ENCODE results near the gene FOSL2.

Gene FOSL2

DNA sequence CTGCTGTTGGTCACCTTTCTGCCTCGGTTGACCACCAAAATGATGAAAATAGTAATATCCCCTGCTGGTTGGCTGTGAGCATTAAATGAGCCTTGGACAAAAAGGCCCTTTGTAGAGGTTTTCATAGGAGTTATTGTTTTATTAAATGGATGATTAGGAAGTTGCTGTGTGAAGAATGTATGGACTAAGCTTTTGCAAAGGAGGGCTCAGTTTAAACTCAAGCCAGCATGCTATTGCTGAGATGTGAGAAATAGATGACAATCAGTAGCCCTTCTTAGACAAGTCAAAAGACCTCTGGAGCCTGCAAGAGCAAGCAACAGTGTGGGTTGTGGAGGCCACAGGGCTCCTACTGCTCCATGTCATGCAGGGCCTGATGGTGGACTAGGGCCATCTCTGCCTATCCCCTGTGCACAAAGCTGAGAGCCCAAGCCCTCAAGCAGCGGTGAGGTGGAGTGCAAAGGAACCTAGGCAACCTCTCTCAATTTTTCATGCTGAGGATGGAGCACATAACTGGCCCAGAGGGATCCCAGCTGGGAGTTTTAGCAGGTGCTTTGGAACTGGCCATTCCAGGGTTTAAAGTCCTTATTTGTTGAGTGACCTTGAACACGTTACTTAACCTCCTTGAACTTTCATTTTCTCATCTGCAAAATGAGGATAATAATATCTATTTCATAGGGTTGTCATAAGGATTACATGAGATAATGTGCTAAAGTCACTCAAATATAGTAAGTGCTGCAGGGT lies 37.1 kb downstream of the FOSL2 start:
- in situ Hi-C loops (cut with MboI; ENCODE audit: low sequenced_read_pairs), result no loop called here

DNA sequence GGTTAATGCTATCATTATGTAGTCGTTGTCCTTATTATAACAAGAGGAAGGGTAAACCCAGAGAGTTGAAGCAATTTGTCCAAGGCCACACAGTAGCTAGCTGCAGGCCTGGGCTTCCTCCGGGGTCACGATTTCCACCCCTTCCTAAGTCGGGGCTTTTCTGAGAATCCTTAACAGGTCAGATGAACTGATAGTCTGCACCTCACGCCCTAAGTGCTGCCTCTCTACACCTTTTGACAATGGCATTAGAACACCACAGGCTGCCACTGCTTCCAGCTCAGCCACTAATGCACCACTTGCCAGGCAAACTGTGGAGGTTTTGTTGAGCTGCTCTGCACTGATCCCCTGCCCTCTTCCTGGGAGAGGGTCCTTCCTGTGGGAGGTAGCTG lies 37.7 kb downstream of the FOSL2 start:
- in situ Hi-C loops (cut with MboI; ENCODE audit: low sequenced_read_pairs), result no loop called here

DNA sequence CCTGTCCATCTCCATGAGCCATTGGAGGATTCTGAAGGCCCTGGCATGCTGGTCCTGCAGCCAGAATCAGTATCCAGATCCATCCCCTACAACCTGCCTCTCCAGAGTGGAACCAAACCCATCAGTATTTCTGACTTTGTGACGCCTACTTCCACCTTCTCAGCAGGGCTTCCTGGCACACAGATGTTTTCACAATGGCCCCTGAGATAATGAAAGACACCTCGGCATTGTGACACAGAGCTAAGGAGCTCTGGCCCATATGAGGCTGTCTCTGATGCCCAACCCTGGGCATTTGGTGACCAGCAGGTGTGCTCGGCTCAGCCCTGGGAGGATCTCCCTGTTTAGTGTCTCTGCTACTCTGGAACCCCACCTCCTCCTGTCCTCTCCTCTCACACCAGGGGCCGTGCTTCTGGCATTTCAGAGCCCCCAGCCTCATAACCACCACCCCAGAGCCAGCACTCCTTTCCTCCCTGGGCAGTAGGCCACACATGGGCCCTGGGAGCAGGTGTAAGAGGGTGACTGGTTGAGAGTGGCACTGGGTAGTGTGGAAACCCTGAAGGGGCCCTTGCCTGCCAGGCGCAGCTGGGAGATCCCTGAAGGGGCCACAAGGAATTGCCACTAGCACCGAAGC lies 38.2 kb downstream of the FOSL2 start:
- in situ Hi-C loops (cut with MboI; ENCODE audit: low sequenced_read_pairs), result no loop called here

DNA sequence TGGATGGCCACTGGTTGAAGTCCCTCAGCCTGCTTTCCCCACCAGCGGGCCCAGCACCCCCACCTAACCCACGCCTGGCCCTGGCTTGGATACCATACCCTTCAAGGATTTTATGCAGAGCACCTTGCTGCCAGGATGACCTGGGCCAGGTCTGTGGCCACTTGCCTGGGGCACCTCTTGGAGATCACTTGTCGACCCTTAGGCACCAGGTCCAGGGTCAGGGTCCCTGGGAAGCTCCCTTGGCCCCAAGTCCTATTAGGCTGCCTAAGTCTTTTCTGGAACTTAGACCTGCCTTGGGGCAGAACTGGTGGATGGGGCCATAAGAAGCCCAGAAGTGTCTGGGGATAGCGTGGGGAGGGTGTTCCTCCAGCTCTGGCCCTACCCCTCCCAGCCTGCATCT lies 39.1 kb downstream of the FOSL2 start:
- in situ Hi-C loops (cut with MboI; ENCODE audit: low sequenced_read_pairs), result no loop called here

DNA sequence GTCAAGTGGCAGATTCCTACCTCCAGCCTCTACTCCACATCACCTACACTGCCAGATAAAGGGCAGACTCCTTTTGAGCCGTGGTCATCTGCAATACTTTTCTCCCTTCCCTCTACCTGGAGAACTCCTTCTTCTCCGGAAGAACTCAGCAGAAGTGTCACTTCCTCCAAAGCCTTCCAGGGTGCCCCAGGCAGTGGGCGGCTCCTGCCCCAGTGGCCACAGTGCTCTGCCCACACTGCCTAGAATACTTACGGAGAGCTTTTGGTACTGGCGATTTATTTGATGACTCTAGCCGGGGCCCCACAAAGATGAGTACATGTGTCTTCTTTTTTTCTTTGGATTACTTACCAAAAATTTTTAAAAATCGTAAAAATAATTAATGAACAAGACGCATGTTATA lies 39.7 kb downstream of the FOSL2 start:
- in situ Hi-C loops (cut with MboI; ENCODE audit: low sequenced_read_pairs), result no loop called here

DNA sequence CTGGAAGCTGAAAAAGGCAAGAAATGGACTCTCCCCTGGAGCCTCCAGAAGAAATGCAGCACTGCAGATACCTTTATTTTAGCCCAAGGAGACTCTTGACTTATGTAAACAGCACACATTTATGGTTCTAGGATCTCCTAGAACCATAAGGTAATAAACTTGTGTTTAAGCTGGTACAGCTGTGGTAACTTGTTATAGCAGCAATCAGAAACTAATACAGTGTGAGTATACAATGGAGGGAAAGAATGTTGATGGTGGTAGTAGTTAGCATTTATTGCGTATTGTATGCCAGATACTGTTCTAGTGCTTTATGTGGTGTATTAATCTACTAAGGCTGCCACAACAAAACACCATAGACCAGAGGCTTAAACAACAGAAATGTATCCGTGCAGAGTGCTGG lies 40.6 kb downstream of the FOSL2 start:
- in situ Hi-C loops (cut with MboI; ENCODE audit: low sequenced_read_pairs), result no loop called here

DNA sequence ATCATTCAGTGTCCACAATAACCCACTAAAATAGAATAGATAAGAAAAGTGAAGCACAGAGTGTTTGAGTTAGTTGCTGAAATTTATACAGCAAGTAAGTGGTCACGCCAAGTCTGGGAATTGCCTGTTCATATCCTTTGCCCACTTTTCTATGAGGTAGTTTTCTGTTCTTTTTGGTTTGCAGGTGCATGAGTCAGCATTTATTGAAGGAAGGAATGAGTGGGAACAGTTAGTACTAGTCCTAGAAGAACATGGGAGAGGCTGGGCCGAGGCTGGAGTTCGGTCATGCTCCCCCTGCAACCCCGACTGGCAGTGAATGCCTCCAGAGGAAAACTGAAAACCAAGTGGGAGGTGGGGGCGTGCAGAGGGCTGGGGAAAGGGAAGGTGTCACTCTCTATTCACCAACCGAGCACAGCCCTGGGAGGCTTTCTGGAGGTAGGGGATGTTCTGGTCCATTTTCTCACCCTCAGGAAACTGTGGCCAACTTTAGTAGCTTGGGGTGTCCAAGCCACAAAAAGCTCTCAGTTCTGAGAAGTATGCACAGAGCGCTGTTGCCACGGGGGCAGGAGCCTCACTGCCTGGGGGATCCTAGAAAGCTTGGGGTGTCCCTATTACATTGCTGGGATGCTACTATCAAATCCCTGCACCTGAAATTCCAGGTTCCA lies 41.4 kb downstream of the FOSL2 start:
- in situ Hi-C loops (cut with MboI; ENCODE audit: low sequenced_read_pairs), result no loop called here

DNA sequence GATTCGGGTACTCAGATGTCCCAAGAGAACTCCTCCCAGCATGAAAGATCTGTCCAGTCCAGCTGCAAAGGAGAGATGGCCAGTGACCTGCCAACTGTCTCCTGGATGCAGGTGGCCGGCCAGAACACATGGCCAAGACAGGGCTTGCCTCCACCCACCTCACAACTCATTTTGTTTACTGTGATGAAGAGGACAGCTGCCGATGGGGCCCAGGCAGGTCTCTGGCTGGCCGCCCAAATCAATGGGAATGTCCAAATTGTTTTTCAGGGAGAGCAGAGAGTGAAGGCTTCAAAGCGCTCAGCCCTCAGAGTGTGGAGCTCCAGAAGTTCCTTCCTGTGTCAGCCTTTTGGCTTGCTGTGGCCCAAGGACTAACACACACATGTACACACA lies 41.9 kb downstream of the FOSL2 start:
- in situ Hi-C loops (cut with MboI; ENCODE audit: low sequenced_read_pairs), result no loop called here

DNA sequence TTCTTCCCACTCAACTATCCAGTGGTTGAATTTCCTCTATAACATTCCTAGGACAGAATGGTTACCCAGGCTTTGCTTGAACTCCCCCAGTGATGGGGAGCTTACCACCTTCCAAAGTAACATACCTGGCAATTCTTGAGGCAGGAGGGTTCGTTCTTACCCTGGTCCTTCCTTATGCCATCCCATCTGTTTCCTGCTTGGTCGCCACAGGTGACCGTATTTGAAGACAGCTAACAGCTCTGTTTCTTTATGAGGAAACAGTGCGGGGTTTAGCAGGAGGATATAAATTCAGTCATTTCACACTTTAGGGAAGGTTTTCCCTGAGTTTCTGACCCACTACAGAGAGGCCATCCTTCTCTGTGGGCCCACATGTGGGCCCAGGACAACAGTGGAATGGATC lies 42.6 kb downstream of the FOSL2 start:
- in situ Hi-C loops (cut with MboI; ENCODE audit: low sequenced_read_pairs), result no loop called here

DNA sequence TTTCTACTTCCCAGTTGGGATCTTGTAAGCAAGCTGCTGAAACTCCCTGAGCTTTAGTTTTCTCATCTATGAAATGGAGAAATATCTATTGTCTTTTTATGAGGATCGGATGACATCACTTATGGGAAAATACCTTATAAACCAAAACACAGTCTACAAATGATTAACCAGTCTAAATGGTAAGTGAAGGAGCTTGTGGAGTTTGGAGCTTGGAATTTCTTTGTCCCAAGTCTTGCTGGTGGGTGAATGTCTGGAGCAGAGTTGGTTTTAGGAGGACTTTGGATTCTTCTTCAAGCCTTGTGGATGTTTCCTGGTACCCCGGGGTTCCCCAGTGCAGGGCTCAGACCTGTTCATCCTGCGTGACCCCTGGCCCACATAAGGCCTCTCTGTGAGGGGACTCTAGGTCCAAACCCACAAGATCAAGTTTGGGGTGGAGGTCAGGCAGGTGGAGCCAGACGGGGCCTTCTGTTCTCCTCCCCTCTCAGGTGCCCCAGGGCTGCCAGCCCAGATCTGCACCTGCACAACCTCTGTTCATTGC lies 43.2 kb downstream of the FOSL2 start:
- in situ Hi-C loops (cut with MboI; ENCODE audit: low sequenced_read_pairs), result no loop called here

DNA sequence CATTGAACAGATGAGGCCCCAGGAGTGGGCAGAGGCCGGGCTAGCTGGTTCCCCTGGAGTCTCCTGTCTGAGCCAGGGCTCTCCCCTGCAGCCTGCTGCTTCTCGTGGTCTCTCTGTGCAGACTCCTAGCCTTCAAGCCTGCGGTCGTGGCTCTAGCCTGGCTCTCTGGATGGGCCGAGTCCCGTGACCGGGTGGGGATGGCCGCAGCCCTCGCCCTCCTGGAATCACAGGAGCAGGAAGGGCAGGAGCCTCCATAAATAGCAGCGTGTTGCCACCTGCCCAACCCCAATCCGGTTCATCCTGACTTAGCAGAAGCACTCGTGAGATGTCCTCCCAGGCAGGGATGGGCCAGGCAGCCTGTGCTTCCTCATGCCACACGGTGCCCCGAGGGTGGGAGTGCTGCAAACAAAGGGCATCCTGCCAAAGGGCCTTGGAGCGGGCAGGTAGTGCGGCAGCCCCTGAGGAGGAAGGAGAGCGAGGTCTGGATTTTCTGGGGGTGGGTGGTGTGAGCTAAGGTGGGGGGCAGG lies 43.9 kb downstream of the FOSL2 start:
- in situ Hi-C loops (cut with MboI; ENCODE audit: low sequenced_read_pairs), result no loop called here

DNA sequence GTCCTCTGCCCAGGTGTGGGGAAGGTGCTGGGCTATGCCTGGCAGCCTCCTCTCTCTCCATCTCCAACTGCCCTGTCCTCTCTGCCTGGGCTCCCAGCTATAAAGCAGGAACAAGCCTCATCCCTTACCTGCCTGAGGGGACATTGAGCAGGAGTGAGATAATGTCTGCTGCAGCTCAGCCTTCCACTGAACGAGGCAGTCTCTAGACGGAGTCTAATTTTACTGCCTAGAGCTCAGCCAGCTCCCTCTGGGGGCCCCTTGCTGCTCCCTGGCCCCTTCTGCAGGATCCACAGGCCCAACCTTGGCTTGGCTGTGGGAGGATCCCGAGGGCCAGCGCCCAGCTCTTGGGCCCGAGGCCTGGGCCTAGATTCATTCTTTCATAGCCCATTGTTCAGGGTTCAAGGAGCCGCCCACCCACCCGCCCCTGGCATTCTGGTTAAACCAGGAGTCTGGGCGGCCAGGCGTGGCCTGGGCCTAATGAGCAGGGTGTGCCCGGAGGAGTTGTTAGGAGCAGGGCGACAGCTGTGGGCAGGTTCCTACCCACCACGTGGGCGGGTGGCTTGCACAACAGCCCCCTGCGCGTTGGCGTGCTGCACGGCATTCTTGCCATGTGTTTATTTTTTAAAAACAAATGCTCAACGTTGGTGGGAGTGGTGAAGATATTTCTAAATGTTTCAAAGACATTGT lies 44.6 kb downstream of the FOSL2 start:
- in situ Hi-C loops (cut with MboI; ENCODE audit: low sequenced_read_pairs), result no loop called here

DNA sequence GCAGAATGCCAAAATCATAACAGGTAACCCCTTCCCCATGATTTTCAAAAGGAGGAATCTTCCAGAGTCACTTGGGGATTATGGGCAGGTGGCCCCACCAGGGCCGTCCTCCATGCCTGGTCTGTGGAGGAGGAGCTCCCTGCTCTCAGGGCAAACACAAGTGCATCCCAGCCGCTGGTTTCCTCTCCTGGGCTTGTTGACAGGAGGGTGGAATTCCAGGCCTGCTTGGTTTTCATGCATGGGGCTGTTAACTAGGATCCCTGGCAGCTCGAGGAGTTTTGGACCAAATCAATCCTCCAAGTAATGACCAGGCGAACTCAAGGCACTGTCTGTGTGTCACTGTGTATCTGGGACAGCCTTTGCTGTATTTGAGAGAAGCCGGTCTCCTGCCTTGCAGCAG lies 45.3 kb downstream of the FOSL2 start:
- in situ Hi-C loops (cut with MboI; ENCODE audit: low sequenced_read_pairs), result no loop called here

DNA sequence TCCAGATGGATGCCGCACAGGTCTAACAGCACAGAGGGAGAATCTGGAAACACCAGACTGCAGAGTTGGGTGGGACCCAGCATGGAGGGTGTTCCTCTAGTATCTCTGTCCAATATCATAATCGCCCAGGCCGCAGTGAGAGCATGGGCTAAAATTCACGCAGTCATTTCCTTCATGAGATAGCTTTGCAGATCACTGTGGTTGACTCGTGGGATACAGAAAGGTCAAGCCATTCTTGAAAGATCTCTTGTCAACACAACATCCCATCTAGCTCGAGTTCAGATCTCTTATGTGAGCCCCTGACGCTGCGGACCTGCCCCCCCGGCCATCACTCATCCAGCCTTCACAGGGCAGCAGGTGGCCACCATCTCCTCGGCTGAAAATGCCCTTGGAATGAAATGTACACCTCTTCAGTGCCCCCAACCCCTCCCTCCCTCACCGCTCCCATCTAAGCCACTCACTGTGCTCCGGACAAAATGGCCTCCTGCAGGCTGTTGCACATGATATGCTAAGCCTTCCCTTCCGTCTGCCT lies 45.9 kb downstream of the FOSL2 start:
- in situ Hi-C loops (cut with MboI; ENCODE audit: low sequenced_read_pairs), result no loop called here

DNA sequence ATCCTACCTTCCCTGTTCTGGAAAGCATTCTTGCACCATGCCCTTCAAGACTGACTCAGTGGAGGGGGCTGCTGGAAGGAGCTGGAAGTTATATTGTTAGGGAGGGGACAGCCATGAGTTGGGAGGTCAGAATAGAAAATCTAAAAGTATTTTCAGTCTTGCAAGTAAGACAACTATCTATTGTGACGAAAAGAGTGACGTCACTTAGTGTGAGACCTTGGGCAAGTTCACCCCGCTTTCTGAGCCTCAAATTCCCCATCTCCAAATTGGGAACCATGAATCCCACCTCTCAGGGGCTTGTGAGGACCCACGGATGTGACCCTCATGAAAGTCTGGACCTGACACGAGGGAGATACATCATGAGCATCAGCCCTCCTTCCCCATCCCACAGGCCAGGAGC lies 46.5 kb downstream of the FOSL2 start:
- in situ Hi-C loops (cut with MboI; ENCODE audit: low sequenced_read_pairs), result no loop called here

DNA sequence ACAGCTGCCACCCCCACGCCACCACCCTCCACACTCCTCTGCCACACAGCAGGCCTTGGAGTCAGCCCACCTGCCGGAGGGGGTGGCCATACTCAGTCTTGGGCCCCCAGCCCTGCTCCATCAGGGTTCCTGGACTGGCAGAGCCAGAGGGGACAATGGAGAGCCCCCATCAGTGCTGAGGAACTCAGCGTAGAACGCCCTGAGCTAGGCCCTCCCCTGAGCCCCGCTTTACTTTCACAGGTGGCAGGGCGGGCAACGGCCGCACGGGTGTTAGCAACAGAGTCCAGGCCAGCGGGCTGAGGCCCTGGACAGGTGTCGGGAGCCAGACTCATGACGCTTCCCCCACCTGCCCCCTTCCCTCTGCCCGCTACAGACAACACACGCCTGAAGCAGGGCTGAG lies 47.1 kb downstream of the FOSL2 start:
- in situ Hi-C loops (cut with MboI; ENCODE audit: low sequenced_read_pairs), result no loop called here

DNA sequence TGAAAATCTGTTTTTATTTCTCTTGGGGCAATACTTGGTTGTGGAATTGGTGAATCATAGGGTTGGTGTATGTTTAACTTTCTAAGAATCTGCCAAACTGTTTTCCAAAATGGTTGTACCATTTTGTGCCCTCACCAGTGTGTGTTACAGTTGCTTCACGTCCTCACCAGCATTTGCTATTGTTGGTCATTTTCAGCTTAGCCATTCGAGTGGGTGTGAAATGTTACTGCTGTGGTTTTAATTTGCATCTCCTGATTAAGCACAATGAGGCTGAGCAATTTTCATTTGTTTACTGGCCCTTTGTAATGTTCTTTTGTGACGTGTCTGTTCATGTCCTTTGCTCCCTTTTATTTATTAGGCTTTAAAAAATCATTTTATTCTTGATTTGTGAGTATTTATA lies 49.7 kb downstream of the FOSL2 start:
- in situ Hi-C loops (cut with MboI; ENCODE audit: low sequenced_read_pairs), result no loop called here

DNA sequence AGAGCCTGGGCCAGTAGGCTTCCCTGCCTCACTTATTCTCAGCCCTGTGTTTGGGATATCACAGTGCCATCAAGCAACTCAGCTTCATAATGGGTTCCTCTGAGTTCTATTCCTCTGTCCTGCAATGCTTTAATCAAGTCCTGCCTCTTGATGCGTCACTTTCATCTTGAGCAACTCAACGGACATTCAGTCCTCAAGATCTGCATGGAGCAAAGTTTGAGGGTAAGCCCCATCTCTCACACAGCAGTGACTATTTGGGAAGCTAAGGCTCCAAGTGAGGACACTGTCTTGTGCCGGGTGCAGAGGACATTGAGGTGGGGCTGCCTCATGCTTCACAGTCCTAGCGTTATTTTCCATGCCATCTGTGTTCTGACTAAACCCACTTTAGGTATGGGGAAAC lies 52.3 kb downstream of the FOSL2 start:
- in situ Hi-C loops (cut with MboI; ENCODE audit: low sequenced_read_pairs), result no loop called here

DNA sequence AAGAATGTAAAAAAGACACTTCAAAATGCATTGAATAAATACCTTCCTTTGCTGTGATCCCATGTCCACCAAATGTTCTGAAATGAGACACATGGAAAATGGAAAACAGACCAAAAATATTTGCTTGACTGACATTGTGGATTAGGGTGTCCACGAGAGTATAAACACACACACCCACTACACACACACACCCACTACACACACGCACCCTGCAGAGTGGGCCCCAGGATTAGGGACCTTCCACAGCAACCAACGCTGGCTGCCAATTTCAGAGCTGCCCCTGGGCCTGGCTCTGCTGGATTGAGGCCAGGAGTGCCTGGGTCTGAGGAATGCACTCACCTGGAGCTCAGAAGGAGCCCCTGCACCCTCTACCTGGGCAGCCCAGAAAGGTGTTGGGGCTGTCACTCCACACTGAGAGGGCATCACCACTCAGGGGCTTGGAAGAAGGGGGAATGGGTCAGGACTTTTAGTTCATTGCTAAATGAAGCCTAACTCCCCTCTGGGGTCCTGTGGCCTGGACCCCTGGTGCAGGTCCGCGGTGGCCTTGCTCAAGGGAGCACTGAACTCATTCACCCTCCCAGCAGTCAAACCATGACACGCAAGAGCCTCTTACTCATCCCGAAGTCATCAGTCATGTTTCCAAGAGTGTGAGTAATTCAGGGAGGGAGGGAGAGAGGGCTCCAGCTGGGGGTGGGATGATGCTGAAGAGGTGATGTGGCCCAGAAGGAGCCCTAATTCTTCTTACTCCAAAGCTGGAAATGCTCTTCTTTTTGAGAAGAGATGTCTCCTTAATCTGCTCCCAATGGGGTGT lies 53.0 kb downstream of the FOSL2 start:
- in situ Hi-C loops (cut with MboI; ENCODE audit: low sequenced_read_pairs), result no loop called here

DNA sequence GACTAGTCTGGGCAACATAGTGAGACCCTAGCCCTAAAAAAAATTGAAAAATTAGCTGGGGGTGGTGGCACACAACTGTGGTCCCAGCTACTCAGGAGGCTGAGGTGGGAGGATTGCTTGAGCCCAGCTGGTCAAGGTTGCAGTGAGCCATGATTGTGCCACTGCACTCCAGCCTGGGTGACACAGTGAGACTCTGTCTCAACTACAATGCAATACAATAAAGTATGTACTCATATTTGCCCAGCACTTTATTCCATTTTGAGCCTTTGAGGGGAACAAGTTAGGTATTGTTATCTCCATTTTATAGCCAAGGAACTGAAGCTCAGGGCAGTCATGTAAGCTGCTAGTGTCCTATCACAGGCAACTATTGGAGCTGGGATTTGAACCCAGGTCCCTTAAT lies 53.9 kb downstream of the FOSL2 start:
- in situ Hi-C loops (cut with MboI; ENCODE audit: low sequenced_read_pairs), result no loop called here

Measured in hTERT RPE-1 (cell line).